Measurements from ENCODE around the gene CUX1. TPM values are rescaled to one million over a fixed set of nuclear protein-coding genes. Genes with fewer than 3 reads are reported as not detected.
"Not testable (repeated sequence)": the region's sequence is repeated elsewhere in the genome, so short reads cannot be mapped to it uniquely, and the experiment has no call there.

Gene CUX1
- total RNA-seq, 1 donor from 2014 or later = 50.6 TPM

- FAIRE-seq (no peak), DNase-seq (ENCODE audit: low read depth) (no peak)
- H4K20me1 ChIP-seq (ENCODE audit: insufficient read depth, low read length) = peaks cover 57% of the 10 kb centered on the region
- no peaks in the 10 kb centered on the region for H3K79me2 ChIP-seq (ENCODE audit: insufficient read depth, low read length)
- Mint-ChIP-seq H3K27me3 (ENCODE audit: low read depth, unreplicated experiment) (no peaks in the 10 kb centered on the region), H3K4me1 (ENCODE audit: low read depth, unreplicated experiment) (peaks cover 10% of the 10 kb centered on the region), H3K36me3 (ENCODE audit: low read depth, unreplicated experiment) (peaks cover 2% of the 10 kb centered on the region), H3K27ac (ENCODE audit: unreplicated experiment) (no peak overlapping the region), H3K4me3 (ENCODE audit: unreplicated experiment) (no peak overlapping the region), H3K9me3 (ENCODE audit: unreplicated experiment) (no peaks in the 10 kb centered on the region)
- H3K4me1 ChIP-seq (ENCODE audit: insufficient read depth, low read length) = peaks cover 20% of the 10 kb centered on the region
- H3K9ac ChIP-seq (ENCODE audit: low read length) = no peak overlapping the region
- no peaks in the 10 kb centered on the region for H3K36me3 ChIP-seq (ENCODE audit: insufficient read depth, low read length)
- H3K9me3 ChIP-seq (ENCODE audit: insufficient read depth, low read depth, low read length) = no peaks in the 10 kb centered on the region
- no peak overlapping the region for H3K4me3 ChIP-seq (ENCODE audit: insufficient read depth, low read depth, low read length)
- no peak overlapping the region for H2AFZ ChIP-seq (ENCODE audit: low read depth, low read length)
- no peak overlapping the region for H3K4me2 ChIP-seq (ENCODE audit: low read length)
- no peaks in the 10 kb centered on the region for H3K27me3 ChIP-seq (ENCODE audit: insufficient read depth, low read length)
- no peak overlapping the region for H3K27ac ChIP-seq (ENCODE audit: low read depth, low read length)
- TF ChIP-seq CTCF (IDR thresholded peaks at IDR 0.05; ENCODE audit: insufficient read depth, low read depth, low read length) (no peak), EZH2 (IDR thresholded peaks at IDR 0.05; ENCODE audit: insufficient read depth, low read length) (no peak)
Measured at GRCh38 chr7:102039706-102040105, 222.3 kb downstream of the CUX1 start.

GRCh38 chr7:102040569-102040968, 223.1 kb downstream of the CUX1 start:
- H3K4me2 ChIP-seq (ENCODE audit: low read length) = no peak overlapping the region
- H3K9ac ChIP-seq (ENCODE audit: low read length) = no peak overlapping the region
- H3K4me1 ChIP-seq (ENCODE audit: insufficient read depth, low read length) = peaks cover 26% of the 10 kb centered on the region
- no peaks in the 10 kb centered on the region for H3K79me2 ChIP-seq (ENCODE audit: insufficient read depth, low read length)
- no peaks in the 10 kb centered on the region for H3K9me3 ChIP-seq (ENCODE audit: insufficient read depth, low read depth, low read length)
- no peak for DNase-seq (ENCODE audit: low read depth)
- no peak overlapping the region for H3K27ac ChIP-seq (ENCODE audit: low read depth, low read length)
- Mint-ChIP-seq H3K4me1 (ENCODE audit: low read depth, unreplicated experiment) (peaks cover 13% of the 10 kb centered on the region), H3K27ac (ENCODE audit: unreplicated experiment) (no peak overlapping the region), H3K9me3 (ENCODE audit: unreplicated experiment) (no peaks in the 10 kb centered on the region), H3K36me3 (ENCODE audit: low read depth, unreplicated experiment) (peaks cover 2% of the 10 kb centered on the region), H3K4me3 (ENCODE audit: unreplicated experiment) (no peak overlapping the region), H3K27me3 (ENCODE audit: low read depth, unreplicated experiment) (no peaks in the 10 kb centered on the region)
- H3K27me3 ChIP-seq (ENCODE audit: insufficient read depth, low read length) = no peaks in the 10 kb centered on the region
- H3K4me3 ChIP-seq (ENCODE audit: insufficient read depth, low read depth, low read length) = no peak overlapping the region
- no peak for FAIRE-seq
- peaks cover 60% of the 10 kb centered on the region for H4K20me1 ChIP-seq (ENCODE audit: insufficient read depth, low read length)
- no peak overlapping the region for H2AFZ ChIP-seq (ENCODE audit: low read depth, low read length)
- H3K36me3 ChIP-seq (ENCODE audit: insufficient read depth, low read length) = no peaks in the 10 kb centered on the region
- no peak for TF ChIP-seq CTCF (IDR thresholded peaks at IDR 0.05; ENCODE audit: insufficient read depth, low read depth, low read length)
- TF ChIP-seq EZH2 (IDR thresholded peaks at IDR 0.05; ENCODE audit: insufficient read depth, low read length) = no peak

- no peaks in the 10 kb centered on the region for H3K27me3 Mint-ChIP-seq (ENCODE audit: low read depth, unreplicated experiment)
- H3K4me1 ChIP-seq (ENCODE audit: insufficient read depth, low read length) = peaks cover 34% of the 10 kb centered on the region
- peaks cover 13% of the 10 kb centered on the region for H3K4me1 Mint-ChIP-seq (ENCODE audit: low read depth, unreplicated experiment)
- H3K9me3 ChIP-seq (ENCODE audit: insufficient read depth, low read depth, low read length) = no peaks in the 10 kb centered on the region
- H3K9ac ChIP-seq (ENCODE audit: low read length) = peak overlapping the region; percentile 29
- H2AFZ ChIP-seq (ENCODE audit: low read depth, low read length) = no peak overlapping the region
- peak overlapping the region; percentile 63 for H3K4me2 ChIP-seq (ENCODE audit: low read length)
- H3K27ac ChIP-seq (ENCODE audit: low read depth, low read length) = no peak overlapping the region
- peak overlapping the region; percentile 50 for H3K27ac Mint-ChIP-seq (ENCODE audit: unreplicated experiment)
- peaks cover 2% of the 10 kb centered on the region for H3K36me3 Mint-ChIP-seq (ENCODE audit: low read depth, unreplicated experiment)
- DNase-seq (ENCODE audit: low read depth) (peak; percentile 85), FAIRE-seq (no peak)
- H3K9me3 Mint-ChIP-seq (ENCODE audit: unreplicated experiment) = no peaks in the 10 kb centered on the region
- no peak overlapping the region for H3K4me3 Mint-ChIP-seq (ENCODE audit: unreplicated experiment)
- peaks cover 67% of the 10 kb centered on the region for H4K20me1 ChIP-seq (ENCODE audit: insufficient read depth, low read length)
- H3K36me3 ChIP-seq (ENCODE audit: insufficient read depth, low read length) = no peaks in the 10 kb centered on the region
- H3K27me3 ChIP-seq (ENCODE audit: insufficient read depth, low read length) = no peaks in the 10 kb centered on the region
- no peak for TF ChIP-seq EZH2 (IDR thresholded peaks at IDR 0.05; ENCODE audit: insufficient read depth, low read length)
- TF ChIP-seq CTCF (IDR thresholded peaks at IDR 0.05; ENCODE audit: insufficient read depth, low read depth, low read length) = no peak
- H3K4me3 ChIP-seq (ENCODE audit: insufficient read depth, low read depth, low read length) = no peak overlapping the region
- no peaks in the 10 kb centered on the region for H3K79me2 ChIP-seq (ENCODE audit: insufficient read depth, low read length)
Measured at GRCh38 chr7:102042016-102042656, 224.7 kb downstream of the CUX1 start.

- peaks cover 74% of the 10 kb centered on the region for H4K20me1 ChIP-seq (ENCODE audit: insufficient read depth, low read length)
- not testable (repeated sequence) for H3K27me3 ChIP-seq (ENCODE audit: insufficient read depth, low read length); H3K27ac ChIP-seq (ENCODE audit: low read depth, low read length); FAIRE-seq; H3K27me3 Mint-ChIP-seq (ENCODE audit: low read depth, unreplicated experiment); H3K4me3 ChIP-seq (ENCODE audit: insufficient read depth, low read depth, low read length); H3K27ac Mint-ChIP-seq (ENCODE audit: unreplicated experiment); H3K4me3 Mint-ChIP-seq (ENCODE audit: unreplicated experiment); H3K9me3 Mint-ChIP-seq (ENCODE audit: unreplicated experiment); H2AFZ ChIP-seq (ENCODE audit: low read depth, low read length); H3K9ac ChIP-seq (ENCODE audit: low read length); H3K79me2 ChIP-seq (ENCODE audit: insufficient read depth, low read length); H3K36me3 Mint-ChIP-seq (ENCODE audit: low read depth, unreplicated experiment); H3K36me3 ChIP-seq (ENCODE audit: insufficient read depth, low read length); H3K9me3 ChIP-seq (ENCODE audit: insufficient read depth, low read depth, low read length); DNase-seq (ENCODE audit: low read depth)
- H3K4me1 Mint-ChIP-seq (ENCODE audit: low read depth, unreplicated experiment) = peaks cover 13% of the 10 kb centered on the region
- peak overlapping the region; percentile 63 for H3K4me2 ChIP-seq (ENCODE audit: low read length)
- H3K4me1 ChIP-seq (ENCODE audit: insufficient read depth, low read length) = peaks cover 34% of the 10 kb centered on the region
Measured at GRCh38 chr7:102042796-102043195, 225.4 kb downstream of the CUX1 start.

Data from astrocyte (in vitro differentiated cells and primary cell).